CD4-positive, alpha-beta T cell treated with Interferon alpha-2 for 1 hour (primary cell): ENCODE results near the gene CAMK4.
"Not testable (repeated sequence)": the region's sequence is repeated elsewhere in the genome, so short reads cannot be mapped to it uniquely, and the experiment has no call there.

Experiments used
- DNase-seq, 2 donors: peaks; one replicate each; pipeline ENCODE4 v3.0.0-alpha.2; 2020 to 2022

CAMK4 gene

DNA sequence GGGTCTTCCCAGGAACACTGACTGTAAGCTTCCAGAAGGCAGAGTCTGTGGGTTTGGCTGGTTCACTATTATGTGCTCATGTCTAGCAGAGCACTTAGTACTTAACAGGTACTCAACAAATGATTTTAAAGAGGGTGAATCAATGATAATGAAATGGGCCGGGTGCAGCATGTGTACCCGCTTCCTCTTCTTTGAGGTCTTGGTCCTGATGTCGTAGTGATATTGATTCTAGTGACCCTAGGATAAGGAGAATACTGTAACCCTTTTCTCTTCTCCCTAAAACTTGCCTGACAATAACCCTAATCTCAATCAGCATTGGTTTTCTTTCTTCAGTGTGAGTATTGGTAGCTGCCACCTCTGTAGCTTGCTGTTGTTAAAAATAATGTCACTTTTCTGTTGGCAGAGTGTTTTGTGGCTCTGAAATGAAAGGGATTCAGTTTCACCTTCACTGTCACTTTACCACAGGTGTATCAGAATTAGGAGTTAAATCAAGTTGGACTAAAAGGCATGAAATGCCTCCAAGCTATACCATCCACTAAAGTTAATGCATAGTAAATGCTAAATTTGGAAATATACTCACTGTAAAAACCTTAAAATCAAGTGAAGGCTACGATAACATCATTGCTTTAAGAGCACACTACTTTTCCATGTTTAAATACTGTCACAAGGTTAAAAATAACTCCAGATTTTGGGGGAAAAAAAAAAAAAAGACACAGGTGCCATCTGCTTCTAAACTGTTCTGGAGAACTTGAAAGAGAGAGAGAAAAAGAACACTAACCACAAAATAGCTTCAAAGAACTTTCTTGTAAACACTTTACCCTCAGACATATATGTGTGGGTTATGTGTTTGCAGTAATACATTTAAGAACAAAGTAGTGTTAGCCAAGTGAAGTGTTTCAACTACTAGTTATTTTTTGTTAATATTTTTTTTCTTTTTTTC lies 6.0 kb downstream of the CAMK4 start:
- peak in 1 of 2 donors; percentile 69 for DNase-seq

- no peak for DNase-seq
These were observed 6.9 kb downstream of the CAMK4 start for GRCh38 chr5:111231119-111231518.

GRCh38 chr5:111232311-111233051 lies 8.3 kb downstream of the CAMK4 start:
- DNase-seq = peak; percentile 44 to 51

DNA sequence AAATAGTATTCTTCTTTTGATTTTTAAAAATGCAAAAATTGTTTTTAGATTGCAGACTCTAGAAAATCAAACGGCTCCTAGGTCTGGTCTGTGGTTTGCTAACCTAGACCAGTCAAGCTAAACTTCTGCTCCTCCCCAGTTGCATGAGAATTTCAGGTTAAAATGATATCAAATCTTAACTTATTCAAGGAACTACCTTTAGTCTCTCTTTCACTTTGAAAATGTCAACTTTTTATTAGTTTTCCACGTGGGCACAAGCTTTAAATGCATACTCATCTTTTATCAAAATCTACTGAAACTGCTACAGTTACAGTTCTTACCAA lies 8.8 kb downstream of the CAMK4 start:
- peak in 1 of 2 donors; percentile 38 for DNase-seq

GRCh38 chr5:111234125-111234524 lies 9.9 kb downstream of the CAMK4 start:
- peak in 1 of 2 donors; percentile 39 for DNase-seq

GRCh38 chr5:111235635-111236034 lies 11.5 kb downstream of the CAMK4 start:
- no peak for DNase-seq

- no peak for DNase-seq
These were observed 12.2 kb downstream of the CAMK4 start for GRCh38 chr5:111236348-111236747.

- DNase-seq = no peak
These were observed 12.8 kb downstream of the CAMK4 start for GRCh38 chr5:111236995-111237394.

DNA sequence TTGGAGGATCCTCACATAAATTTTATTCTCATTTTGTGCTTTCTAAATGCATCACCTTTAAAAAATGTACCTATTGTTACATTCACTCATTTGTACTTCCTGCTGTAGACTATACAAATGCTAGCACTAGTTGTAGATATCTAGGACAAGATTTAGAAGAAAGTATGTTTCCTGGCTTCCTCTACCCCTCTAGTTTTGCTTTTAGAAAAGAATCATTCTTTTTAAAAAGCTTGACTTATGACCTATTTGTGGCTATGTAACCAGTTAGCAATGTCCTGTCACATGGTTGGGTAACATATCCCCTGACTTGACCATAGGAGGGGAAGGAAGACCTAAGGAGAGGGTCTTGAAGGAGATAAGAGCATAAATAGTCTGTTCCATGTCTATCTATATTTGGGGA lies 13.3 kb downstream of the CAMK4 start:
- no peak for DNase-seq

GRCh38 chr5:111238431-111239225 lies 14.4 kb downstream of the CAMK4 start:
- DNase-seq = no peak

DNA sequence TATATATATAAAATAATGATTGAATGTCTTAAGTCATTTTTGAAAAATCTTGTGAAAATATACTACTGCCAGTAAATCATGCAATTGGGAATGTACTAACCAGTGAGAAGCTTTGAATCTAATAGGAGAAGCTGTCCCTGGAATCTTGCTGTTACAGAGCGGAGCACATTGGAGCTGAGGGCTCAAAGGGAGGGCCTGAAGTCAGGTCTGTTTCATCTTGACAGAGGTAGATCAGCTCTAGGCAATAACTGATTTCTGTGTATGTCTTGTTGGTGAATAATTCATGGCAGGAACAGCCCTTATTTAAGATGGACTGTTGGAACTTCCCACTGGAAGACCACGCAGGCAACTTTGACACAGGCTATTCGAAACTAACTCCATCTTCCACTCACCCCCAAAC lies 17.5 kb downstream of the CAMK4 start:
- no peak for DNase-seq

DNA sequence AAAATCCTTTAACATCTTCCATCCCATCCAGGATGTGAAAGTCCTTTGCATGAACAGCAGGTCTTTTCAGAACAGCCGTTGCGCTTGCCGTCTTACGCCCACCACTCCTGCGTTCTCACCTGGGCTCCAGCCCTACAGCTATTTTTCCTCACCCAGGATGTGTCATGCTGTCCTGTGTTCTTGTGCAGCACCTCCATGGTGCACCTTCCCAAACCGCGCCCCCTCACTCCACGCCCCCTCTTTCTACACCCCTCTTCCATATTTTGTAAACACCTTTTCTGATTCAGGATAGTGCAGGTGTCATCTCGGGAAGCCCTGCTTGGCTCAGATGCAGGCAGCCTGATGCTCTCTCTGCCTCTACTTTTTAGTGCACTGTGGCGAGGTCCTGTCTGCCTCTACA lies 18.4 kb downstream of the CAMK4 start:
- DNase-seq = no peak

GRCh38 chr5:111243318-111243717 lies 19.1 kb downstream of the CAMK4 start:
- no peak for DNase-seq

GRCh38 chr5:111245654-111246053 lies 21.5 kb downstream of the CAMK4 start:
- DNase-seq = no peak

GRCh38 chr5:111246459-111246858 lies 22.3 kb downstream of the CAMK4 start:
- DNase-seq = no peak

DNA sequence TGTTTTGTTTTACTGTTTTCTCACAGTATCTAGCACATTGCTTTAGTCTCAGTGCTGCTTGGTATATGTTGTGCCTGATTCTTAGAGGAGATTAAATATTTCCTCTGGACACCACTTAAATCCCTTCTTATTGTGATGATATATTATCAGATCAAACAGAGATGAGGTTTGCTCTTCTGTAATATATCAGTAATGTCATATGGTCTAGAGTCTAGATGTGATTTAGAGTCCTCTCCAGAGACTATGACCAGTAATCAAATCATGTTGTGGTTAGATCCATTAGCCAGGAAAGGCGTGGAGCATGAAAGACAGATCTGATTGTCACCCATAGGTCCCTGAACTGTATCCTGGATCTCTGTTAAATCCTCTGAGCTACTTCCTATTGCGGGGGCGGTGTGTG lies 24.4 kb downstream of the CAMK4 start:
- no peak for DNase-seq

- DNase-seq = no peak
These were observed 27.7 kb downstream of the CAMK4 start for GRCh38 chr5:111251921-111252320.

DNA sequence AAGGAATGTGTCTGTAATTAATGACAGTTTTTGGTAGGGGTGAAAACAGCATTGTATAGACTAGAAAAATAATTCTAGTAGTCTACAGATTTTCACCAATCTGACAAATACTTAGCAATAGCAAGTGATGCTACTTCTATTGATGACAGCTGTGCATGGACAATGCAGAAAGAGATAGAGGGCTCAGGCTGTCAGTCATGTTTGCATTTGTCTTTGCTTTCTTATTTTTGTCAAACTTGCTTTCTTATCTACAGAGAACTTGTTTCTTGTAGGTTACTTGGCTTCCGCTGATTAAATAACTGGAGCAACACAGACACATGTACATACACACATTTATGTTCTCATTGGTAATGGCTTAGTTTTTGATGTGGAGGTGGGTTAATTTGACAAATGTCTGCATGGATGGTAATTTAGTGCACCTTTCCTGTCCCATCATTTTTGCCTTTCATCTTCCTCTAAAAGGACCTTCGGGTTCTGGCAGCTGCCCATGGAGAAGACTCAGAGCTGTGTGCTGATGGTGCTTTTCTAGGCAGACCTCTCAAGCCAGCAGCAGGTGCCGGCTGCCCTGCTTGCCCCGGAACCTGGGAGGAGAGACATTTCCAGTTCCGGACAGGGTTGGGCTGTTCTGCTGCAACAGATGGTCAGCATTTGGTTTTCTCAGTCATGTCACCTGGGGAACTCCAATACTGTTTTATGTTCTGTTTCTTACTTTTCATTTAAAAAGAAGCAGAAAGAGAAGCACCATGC lies 28.8 kb downstream of the CAMK4 start:
- no peak for DNase-seq

DNA sequence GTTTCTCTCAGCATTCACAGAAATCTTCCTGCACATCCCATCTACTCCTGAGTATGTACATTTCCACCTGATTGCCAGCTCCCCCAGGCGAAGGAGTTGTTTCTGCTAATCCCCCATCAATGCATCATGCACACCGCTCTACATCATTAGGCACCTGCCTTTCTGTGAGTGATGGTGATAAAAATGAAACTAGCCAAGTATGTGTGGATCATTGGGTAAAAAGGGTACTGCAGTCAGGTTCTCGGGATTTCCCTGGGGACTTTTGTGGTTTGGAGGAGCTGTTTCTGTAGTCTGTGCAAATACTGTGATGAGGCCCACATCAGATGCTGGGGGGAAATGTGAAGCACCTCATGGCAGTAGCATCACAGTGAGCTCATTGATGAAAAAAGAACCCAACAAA lies 30.4 kb downstream of the CAMK4 start:
- DNase-seq = peak; percentile 54 to 82

- DNase-seq = no peak
These were observed 31.0 kb downstream of the CAMK4 start for GRCh38 chr5:111255169-111255568.

DNA sequence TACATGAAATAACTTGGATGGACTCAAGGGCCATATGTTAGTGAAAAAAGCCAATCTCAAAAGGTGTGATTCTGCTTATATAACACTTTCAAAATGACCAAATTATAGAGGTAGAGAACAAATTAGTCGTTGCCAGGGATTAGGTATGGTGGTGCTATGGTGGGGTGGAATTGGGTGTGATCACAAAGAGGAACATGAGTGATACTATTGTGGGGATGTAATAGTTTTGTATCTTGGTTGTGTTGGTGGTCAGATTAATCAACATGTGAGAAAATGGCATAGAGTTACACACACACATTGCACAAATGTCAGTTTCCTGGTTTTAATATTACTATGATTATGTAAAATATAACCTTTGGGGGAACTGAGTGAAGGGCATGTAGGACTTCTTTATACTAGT lies 31.9 kb downstream of the CAMK4 start:
- no peak for DNase-seq

GRCh38 chr5:111257610-111258009 lies 33.4 kb downstream of the CAMK4 start:
- DNase-seq = not testable (repeated sequence)

GRCh38 chr5:111259636-111260035 lies 35.5 kb downstream of the CAMK4 start:
- no peak for DNase-seq
